ENCODE data around the gene NCMAP. TPM values are rescaled to one million over a fixed set of nuclear protein-coding genes. Genes with fewer than 3 reads are reported as not detected.

NCMAP gene
- total and polyA plus RNA-seq, 2 donors (not counting 1 experiment from before 2014, with no cell fraction given): not detected

- Histone ChIP-seq H2AFZ (ENCODE audit: low read length) (no peak overlapping the region), H3K79me2 (ENCODE audit: control insufficient read depth, insufficient read depth, low read length) (no peaks in the 10 kb centered on the region), H3K4me3 (replicated peaks in 1 of 4; ENCODE audit: control extremely low read depth in 1 of 4, insufficient read depth in 1 of 4, low read depth in 3 of 4, low read length in 4 of 4) (no peak overlapping the region), H3K27ac (ENCODE audit: insufficient read depth, low read length) (no peak overlapping the region), H3K9me3 (ENCODE audit: control insufficient read depth, insufficient read depth, low read depth, low read length) (no peaks in the 10 kb centered on the region), H3K9ac (ENCODE audit: insufficient read depth, low read length) (no peak overlapping the region), H3K4me1 (ENCODE audit: control insufficient read depth, extremely low read depth, insufficient read depth, low read length) (no peaks in the 10 kb centered on the region), H3K36me3 (ENCODE audit: control insufficient read depth, insufficient read depth, low read length) (no peaks in the 10 kb centered on the region), H4K20me1 (ENCODE audit: control insufficient read depth, extremely low read depth, insufficient read depth, low read length) (no peaks in the 10 kb centered on the region), H3K27me3 (ENCODE audit: control insufficient read depth, insufficient read depth, low read length) (no peaks in the 10 kb centered on the region), H3K4me2 (ENCODE audit: extremely low read depth, insufficient read depth, low read length) (no peak overlapping the region)
- TF ChIP-seq, protein P1, sequence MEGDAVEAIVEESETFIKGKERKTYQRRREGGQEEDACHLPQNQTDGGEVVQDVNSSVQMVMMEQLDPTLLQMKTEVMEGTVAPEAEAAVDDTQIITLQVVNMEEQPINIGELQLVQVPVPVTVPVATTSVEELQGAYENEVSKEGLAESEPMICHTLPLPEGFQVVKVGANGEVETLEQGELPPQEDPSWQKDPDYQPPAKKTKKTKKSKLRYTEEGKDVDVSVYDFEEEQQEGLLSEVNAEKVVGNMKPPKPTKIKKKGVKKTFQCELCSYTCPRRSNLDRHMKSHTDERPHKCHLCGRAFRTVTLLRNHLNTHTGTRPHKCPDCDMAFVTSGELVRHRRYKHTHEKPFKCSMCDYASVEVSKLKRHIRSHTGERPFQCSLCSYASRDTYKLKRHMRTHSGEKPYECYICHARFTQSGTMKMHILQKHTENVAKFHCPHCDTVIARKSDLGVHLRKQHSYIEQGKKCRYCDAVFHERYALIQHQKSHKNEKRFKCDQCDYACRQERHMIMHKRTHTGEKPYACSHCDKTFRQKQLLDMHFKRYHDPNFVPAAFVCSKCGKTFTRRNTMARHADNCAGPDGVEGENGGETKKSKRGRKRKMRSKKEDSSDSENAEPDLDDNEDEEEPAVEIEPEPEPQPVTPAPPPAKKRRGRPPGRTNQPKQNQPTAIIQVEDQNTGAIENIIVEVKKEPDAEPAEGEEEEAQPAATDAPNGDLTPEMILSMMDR (conservative IDR thresholded peaks at IDR 0.05 in 1 of 2, IDR thresholded peaks at IDR 0.05 in 1 of 2; ENCODE audit: low read depth in 1 of 2, low read length in 2 of 2): no peak
- DNase-seq (ENCODE audit: low read depth in 2 of 2): no peak
Measured at GRCh38 chr1:24596401-24596880, 40.6 kb downstream of the NCMAP start.

DNA sequence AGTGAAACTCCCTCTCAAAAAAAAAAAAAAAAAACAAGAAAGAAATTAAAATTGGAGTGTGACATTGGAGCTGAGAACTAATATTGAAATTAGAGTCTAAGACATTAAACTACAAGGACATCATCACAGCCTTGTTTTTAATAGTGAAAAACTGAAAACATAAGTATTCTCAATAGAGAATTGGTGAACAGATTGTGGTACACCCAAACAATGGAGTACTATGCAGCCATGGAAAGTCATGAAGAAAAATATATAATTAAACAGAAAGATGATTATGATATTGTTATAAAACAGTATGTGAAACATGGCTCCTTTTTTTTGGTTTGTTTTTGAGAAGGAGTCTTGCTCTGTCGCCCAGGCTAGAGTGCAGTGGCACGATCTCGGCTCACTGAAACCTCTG lies 43.4 kb downstream of the NCMAP start:
- H3K79me2 ChIP-seq (ENCODE audit: control insufficient read depth, insufficient read depth, low read length): no peaks in the 10 kb centered on the region
- H3K4me1 ChIP-seq (ENCODE audit: control insufficient read depth, extremely low read depth, insufficient read depth, low read length): no peaks in the 10 kb centered on the region
- TF ChIP-seq EZH2 (IDR thresholded peaks at IDR 0.05; ENCODE audit: low read length, missing control alignments): no peak
- TF ChIP-seq, protein P1 (conservative IDR thresholded peaks at IDR 0.05 in 1 of 2, IDR thresholded peaks at IDR 0.05 in 1 of 2; ENCODE audit: low read depth in 1 of 2, low read length in 2 of 2): no peak
- no peak overlapping the region for H3K4me2 ChIP-seq (ENCODE audit: extremely low read depth, insufficient read depth, low read length)
- no peaks in the 10 kb centered on the region for H3K9me3 ChIP-seq (ENCODE audit: control insufficient read depth, insufficient read depth, low read depth, low read length)
- no peak overlapping the region for H3K4me3 ChIP-seq (replicated peaks in 1 of 4; ENCODE audit: control extremely low read depth in 1 of 4, insufficient read depth in 1 of 4, low read depth in 3 of 4, low read length in 4 of 4)
- no peak for DNase-seq (ENCODE audit: low read depth in 2 of 2)
- H3K27me3 ChIP-seq (ENCODE audit: control insufficient read depth, insufficient read depth, low read length): no peaks in the 10 kb centered on the region
- H3K9ac ChIP-seq (ENCODE audit: insufficient read depth, low read length): no peak overlapping the region
- no peak overlapping the region for H3K27ac ChIP-seq (ENCODE audit: insufficient read depth, low read length)
- no peaks in the 10 kb centered on the region for H4K20me1 ChIP-seq (ENCODE audit: control insufficient read depth, extremely low read depth, insufficient read depth, low read length)
- H3K36me3 ChIP-seq (ENCODE audit: control insufficient read depth, insufficient read depth, low read length): no peaks in the 10 kb centered on the region
- no peak overlapping the region for H2AFZ ChIP-seq (ENCODE audit: low read length)

- Histone ChIP-seq H4K20me1 (ENCODE audit: control insufficient read depth, extremely low read depth, insufficient read depth, low read length) (no peaks in the 10 kb centered on the region), H3K4me2 (ENCODE audit: extremely low read depth, insufficient read depth, low read length) (no peak overlapping the region), H3K27me3 (ENCODE audit: control insufficient read depth, insufficient read depth, low read length) (peaks cover 1% of the 10 kb centered on the region), H3K9me3 (ENCODE audit: control insufficient read depth, insufficient read depth, low read depth, low read length) (no peaks in the 10 kb centered on the region), H3K4me1 (ENCODE audit: control insufficient read depth, extremely low read depth, insufficient read depth, low read length) (no peaks in the 10 kb centered on the region), H3K27ac (ENCODE audit: insufficient read depth, low read length) (no peak overlapping the region), H3K79me2 (ENCODE audit: control insufficient read depth, insufficient read depth, low read length) (no peaks in the 10 kb centered on the region), H2AFZ (ENCODE audit: low read length) (no peak overlapping the region), H3K4me3 (replicated peaks in 1 of 4; ENCODE audit: control extremely low read depth in 1 of 4, insufficient read depth in 1 of 4, low read depth in 3 of 4, low read length in 4 of 4) (no peak overlapping the region), H3K36me3 (ENCODE audit: control insufficient read depth, insufficient read depth, low read length) (no peaks in the 10 kb centered on the region), H3K9ac (ENCODE audit: insufficient read depth, low read length) (no peak overlapping the region)
- no peak for TF ChIP-seq EZH2 (IDR thresholded peaks at IDR 0.05; ENCODE audit: low read length, missing control alignments)
- TF ChIP-seq, protein P1 (conservative IDR thresholded peaks at IDR 0.05 in 1 of 2, IDR thresholded peaks at IDR 0.05 in 1 of 2; ENCODE audit: low read depth in 1 of 2, low read length in 2 of 2): no peak
- DNase-seq (ENCODE audit: low read depth in 2 of 2): no peak
Measured at GRCh38 chr1:24600551-24600950, 44.7 kb downstream of the NCMAP start.

Measured in fibroblast of lung (primary cell).